Measurements from ENCODE around the gene BANF1.

BANF1 gene

DNA sequence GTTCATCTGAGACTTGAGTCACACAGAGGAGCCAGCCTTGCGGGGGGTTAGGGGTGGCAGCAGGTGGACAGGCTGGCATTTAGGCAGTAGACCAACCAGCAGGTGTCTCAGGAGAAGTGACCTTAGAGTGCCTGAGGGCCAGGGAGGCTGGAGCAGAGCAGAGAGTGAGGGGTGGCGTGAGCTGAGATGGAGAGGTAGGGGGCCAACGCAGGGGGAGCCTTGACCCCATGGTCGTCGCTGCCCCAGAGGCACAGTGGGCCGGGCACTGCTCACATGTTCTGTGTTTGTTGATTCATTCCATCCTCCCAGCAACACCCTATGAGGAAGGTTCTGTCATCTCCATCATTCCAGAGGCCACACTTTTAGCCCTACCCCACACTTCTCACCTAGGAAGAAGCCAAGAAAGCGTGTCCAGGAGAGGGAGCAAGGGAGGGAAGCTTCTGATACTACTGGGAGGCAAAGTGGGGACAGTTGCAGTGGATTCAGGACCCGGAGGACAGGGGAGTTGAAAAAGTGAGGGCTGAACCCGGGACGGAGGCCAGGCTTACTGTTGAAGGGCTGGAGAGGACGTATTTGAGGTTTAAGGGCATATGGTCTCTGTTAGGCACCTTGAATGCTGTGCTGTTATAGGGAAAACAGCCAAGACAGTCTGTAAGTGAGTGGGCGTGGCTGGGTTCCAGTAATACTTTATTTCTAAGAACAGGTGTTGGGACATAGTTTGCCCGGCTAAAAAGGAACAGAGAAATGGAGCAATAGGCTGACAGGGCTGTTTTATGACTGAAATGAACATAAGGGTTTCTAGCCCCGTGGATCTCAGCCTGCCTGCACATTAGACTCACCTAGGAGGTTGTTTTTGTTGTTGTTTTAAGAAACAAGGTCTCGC lies 33.5 kb upstream of the BANF1 start:
- TF ChIP-seq, protein P1, sequence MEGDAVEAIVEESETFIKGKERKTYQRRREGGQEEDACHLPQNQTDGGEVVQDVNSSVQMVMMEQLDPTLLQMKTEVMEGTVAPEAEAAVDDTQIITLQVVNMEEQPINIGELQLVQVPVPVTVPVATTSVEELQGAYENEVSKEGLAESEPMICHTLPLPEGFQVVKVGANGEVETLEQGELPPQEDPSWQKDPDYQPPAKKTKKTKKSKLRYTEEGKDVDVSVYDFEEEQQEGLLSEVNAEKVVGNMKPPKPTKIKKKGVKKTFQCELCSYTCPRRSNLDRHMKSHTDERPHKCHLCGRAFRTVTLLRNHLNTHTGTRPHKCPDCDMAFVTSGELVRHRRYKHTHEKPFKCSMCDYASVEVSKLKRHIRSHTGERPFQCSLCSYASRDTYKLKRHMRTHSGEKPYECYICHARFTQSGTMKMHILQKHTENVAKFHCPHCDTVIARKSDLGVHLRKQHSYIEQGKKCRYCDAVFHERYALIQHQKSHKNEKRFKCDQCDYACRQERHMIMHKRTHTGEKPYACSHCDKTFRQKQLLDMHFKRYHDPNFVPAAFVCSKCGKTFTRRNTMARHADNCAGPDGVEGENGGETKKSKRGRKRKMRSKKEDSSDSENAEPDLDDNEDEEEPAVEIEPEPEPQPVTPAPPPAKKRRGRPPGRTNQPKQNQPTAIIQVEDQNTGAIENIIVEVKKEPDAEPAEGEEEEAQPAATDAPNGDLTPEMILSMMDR (conservative IDR thresholded peaks at IDR 0.05; ENCODE audit: control insufficient read depth, insufficient read depth, low read depth, low read length) = no peak
- no peak overlapping the region for H3K4me3 ChIP-seq (ENCODE audit: control insufficient read depth, low read depth, low read length)
- peak; percentile 28 for DNase-seq (ENCODE audit: low read depth)

DNA sequence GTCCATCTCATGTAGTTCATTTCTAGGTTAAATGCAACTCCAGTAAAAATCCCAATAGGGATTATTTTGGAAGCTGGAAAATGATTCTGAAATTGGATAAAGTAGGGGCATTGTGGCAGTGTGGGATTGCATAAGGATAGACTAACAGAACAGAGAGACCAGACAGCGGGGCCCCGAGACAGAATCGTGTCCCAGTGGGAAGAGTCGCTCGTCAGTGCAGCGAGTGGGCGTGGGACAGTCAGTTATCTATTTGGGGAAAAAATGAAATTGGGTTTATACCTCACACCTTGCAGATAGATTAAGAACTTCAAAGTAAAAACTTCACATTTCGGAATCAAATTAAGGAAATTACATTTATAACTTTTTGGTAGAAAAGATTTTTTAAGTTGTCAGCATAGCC lies 30.2 kb upstream of the BANF1 start:
- no peak overlapping the region for H3K4me3 ChIP-seq (ENCODE audit: control insufficient read depth, low read depth, low read length)
- TF ChIP-seq, protein P1 (conservative IDR thresholded peaks at IDR 0.05; ENCODE audit: control insufficient read depth, insufficient read depth, low read depth, low read length) = no peak
- DNase-seq (ENCODE audit: low read depth) = no peak

DNA sequence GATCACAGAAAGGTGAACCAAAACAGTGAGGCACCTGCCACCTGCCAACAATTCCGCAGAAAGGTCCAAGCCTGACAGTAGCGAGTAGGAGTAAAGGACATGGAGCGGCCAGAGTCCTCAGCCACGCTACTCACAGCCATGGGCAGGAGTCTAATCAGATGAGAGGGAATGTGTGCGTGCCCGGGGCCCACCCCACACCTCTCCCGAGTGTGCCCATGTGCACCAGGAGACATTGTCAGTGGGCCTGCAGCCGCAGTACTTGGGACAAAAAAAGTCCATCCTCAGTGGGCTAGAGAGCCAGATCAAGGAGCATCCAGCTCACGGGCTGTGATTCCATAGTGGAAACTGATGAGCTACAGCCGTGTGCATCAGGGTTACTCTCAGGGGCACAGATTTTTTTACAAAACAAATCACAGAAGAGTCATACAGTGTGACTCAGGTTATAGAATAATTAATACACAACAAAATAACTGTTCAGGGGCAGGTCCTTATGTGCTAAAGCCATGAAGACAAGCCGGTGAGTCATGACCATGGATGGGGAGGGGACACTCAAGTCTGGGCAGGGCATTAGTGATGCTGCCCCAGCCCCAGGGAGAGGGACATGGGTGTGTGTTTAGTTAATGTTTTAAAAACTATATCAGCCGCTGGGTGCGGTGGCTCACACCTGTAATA lies 28.7 kb upstream of the BANF1 start:
- H3K4me3 ChIP-seq (ENCODE audit: control insufficient read depth, low read depth, low read length) = no peak overlapping the region
- DNase-seq (ENCODE audit: low read depth) = peak; percentile 78
- TF ChIP-seq, protein P1 (conservative IDR thresholded peaks at IDR 0.05; ENCODE audit: control insufficient read depth, insufficient read depth, low read depth, low read length) = no peak

DNA sequence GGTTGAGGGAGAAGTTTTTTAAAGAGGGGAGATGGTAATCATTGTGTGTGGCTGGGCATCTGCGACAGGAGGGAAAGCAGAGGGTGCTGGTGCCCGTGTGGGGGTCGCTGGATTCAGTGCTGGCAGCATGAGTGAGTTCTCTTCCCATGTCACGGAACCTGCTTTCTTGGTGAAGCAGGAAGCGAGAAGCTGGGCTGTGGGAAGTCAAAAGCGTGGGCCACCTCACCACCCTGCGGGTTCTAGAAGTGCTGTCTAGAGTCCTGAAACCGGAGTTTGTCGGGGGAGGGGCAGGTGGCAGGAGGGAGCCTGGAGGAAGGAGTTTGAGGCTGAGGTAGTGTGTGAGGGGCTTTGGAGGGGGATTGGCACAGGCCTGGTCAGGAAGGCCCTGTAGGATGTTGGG lies 26.5 kb upstream of the BANF1 start:
- TF ChIP-seq, protein P1 (conservative IDR thresholded peaks at IDR 0.05; ENCODE audit: control insufficient read depth, insufficient read depth, low read depth, low read length) = no peak
- no peak overlapping the region for H3K4me3 ChIP-seq (ENCODE audit: control insufficient read depth, low read depth, low read length)
- no peak for DNase-seq (ENCODE audit: low read depth)

DNA sequence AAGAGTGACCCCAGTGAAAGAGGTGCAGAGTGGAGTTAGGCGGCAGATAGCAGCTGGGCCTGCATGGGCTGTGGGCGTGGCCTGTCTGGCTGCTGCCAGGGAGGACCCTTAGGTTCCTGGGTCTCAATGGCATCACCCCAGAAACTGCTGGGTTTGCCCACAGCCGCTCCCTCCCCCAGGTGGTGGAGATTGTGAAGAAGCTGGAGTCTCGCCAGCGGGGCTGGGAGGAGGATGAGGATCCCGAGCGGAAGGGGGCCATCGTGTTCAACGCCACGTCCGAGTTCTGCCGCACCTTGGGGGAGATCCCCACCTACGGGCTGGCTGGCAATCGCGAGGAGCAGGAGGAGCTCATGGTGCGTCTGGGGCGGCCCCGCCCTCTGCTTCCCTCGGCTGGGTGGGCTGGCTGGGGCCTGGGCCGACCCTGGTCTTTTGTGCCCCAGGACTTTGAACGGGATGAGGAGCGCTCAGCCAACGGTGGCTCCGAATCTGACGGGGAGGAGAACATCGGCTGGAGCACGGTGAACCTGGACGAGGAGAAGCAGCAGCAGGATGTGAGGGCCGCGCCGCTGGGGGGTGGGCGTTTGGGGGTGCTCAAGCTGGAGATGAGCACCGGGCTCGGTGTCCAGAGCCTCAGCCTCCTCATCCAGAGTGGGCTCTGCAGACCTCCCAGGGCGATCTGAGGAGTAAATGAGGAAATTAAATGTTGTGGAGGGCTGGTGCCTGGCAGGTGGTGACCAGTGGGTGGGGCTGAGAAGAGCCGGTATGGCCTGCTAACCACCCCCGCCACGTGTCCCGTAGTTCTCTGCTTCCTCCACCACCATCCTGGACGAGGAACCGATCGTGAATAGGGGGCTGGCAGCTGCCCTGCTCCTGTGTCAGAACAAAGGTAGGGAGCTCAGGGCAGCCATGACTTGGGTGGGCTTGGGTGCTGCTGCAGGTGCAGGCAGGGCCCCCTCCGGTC lies 25.8 kb upstream of the BANF1 start:
- no peak overlapping the region for H3K4me3 ChIP-seq (ENCODE audit: control insufficient read depth, low read depth, low read length)
- TF ChIP-seq, protein P1 (conservative IDR thresholded peaks at IDR 0.05; ENCODE audit: control insufficient read depth, insufficient read depth, low read depth, low read length) = no peak
- no peak for DNase-seq (ENCODE audit: low read depth)
